COLO668 (cell line): ENCODE measurements around the gene APOE.

Source experiments
- DNase-seq: peaks from one replicate; lab custom pipeline; 2025; ENCODE audit not compliant: unreplicated experiment; lab: John Stamatoyannopoulos, UW

Gene APOE

DNA sequence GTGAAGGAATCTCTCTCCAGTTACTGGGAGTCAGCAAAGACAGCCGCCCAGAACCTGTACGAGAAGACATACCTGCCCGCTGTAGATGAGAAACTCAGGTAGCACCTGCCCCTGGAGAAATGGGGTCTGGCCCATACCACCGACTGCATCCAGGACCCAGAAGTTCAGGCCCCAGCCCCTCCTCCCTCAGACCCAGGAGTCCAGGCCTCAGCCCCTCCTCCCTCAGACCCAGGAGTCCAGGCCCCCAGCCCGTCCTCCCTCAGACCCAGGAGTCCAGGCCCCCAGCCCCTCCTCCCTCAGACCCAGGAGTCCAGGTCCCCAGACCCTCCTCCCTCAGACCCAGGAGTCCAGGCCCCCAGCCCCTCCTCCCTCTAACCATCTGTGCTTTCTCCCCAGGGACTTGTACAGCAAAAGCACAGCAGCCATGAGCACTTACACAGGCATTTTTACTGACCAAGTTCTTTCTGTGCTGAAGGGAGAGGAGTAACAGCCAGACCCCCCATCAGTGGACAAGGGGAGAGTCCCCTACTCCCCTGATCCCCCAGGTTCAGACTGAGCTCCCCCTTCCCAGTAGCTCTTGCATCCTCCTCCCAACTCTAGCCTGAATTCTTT is 43.3 kb downstream of the APOE start:
- DNase-seq: no peak

DNA sequence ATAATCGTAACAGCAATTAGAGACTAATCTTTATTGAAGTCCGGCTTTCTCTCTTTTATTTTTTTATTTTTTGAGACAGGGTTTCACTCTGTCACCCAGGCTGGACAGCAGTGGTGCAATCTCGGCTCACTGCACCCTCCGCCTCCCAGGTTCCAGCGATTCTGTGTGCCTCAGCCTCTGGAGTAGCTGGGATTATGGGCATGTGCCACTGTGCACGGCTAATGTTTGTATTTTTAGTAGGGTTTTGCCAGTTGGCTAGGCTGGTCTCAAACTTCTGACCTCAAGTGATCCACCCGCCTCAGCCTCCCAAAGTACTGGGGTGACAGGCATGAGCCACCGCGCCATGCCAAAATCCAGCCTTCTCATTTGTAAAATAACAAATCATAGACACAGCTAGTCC is 44.0 kb downstream of the APOE start:
- DNase-seq: no peak

DNA sequence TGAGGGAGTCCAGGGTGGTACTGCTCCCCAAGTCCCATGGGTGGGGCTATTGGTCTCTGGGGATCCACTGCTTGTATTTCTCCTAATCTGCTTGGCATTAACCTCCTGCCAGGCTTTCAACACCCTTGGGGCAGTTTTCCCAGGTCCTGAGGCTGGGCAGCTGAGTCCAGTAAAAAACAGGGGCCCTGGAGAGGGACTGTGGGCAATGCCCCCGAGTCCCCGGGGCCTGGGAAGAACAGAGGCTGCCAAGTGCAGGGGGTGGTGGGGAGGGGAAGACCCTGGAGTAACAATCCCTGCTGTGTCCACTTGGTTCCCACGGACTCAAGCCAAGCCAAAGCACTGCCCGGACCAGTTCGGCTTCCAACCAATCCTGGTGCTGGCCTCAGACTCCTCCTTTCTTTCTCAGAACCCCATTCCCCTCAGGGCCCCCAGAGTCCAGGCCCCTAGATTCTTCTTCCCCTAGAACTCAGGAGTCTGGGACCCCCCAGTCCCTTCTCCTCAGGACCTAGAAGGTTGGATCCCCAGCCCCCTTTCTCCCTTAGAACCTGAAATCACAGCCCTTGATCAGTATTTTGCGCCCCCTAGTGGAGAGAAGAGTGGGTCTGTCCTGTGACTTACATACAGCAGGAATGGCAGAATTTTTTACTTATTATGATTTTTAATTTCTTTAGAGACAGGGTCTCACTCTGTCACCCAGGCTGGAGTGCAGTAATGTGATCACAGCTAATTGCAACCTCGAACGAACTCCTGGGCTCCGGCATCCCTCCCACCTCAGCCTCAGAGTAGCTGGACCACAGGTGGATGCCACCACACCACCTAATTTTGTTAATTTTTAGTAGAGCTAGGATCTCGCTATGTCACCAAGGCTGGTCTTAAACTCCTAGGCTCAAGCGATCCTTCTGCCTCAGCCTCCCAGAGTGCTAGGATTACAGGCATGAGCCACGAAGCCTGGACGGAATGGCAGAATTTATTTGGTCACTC is 45.9 kb downstream of the APOE start:
- DNase-seq: peak; percentile 47

- no peak for DNase-seq
Observed at GRCh38 chr19:44954278-44954648, 48.7 kb downstream of the APOE start.

- DNase-seq: peak; percentile 97
Observed at GRCh38 chr19:44954649-44955504, 49.3 kb downstream of the APOE start, which contains the start of gene CLPTM1. Gene CLPTM1, plus strand, starts transcription at chr19:44955380. Its CDS starts 16 bp downstream, at chr19:44955396.

DNA sequence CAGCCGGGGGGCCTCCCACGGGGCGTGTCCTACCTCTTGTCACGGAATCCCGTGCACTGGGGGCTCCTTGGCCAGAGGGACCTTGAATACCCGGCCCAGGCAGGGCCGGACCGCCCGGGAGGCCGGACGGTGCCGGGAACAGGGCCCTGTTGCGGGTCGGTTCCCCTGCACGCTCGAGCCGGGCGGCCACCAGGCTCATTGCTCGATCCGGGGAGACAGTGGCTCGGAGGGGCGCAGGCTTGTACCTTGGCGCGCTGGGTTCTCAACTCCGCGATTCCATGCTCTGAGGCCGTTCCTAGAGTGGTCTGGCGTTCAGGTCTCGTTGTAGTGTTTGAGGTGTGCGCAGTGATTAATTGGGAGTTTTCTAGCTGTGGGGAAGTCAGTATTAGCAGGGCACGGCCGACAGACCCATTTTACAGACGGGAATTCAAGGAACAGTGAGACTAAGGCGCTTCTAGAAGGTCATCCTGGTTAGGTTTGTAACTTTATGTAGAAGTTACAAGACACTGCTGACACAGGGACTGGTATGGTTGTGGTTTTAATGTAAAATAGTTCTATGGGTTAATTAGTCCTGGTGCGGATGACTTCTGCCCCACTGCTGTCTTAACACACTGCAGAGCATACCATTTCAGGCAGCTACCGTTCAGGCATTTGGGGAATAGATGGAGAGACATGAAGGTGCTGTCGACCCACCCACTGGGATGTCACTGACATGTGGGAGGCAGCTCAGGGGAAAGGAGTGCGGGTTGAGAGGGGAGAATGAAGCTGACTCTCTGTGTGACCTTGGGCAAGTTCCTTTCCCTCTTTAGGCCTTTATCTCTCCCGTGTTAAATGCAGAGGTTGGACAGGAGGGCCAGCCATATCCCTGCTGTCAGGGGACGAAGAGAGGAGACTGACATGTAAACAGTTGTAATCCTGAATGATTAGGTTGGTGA is 50.2 kb downstream of the APOE start:
- DNase-seq: no peak

GRCh38 chr19:44957526-44957925 is 51.9 kb downstream of the APOE start:
- no peak for DNase-seq

GRCh38 chr19:44958090-44958489 is 52.5 kb downstream of the APOE start:
- no peak for DNase-seq
